Middle frontal gyrus (tissue), 1 donor: ENCODE results near the gene OR14I1.

Experiments used
- DNase-seq: peaks from one replicate; pipeline ENCODE4 v3.0.0-alpha.2; 2015; ENCODE audit warnings: low spot score; ENCODE audit errors: extremely low spot score

Gene OR14I1

GRCh38 chr1:248702714-248703113 lies at the start of gene OR14I1:
OR14I1 (minus strand) TSS chr1:248702766.
- DNase-seq, result no peak

- DNase-seq, result no peak
Observed at GRCh38 chr1:248751635-248752034, 49.1 kb upstream of the OR14I1 start.

GRCh38 chr1:248751142-248751541 lies 48.6 kb upstream of the OR14I1 start:
- no peak for DNase-seq

GRCh38 chr1:248750496-248750895 lies 47.9 kb upstream of the OR14I1 start:
- no peak for DNase-seq

GRCh38 chr1:248748211-248748610 lies 45.6 kb upstream of the OR14I1 start:
- peak; percentile 16 for DNase-seq

- DNase-seq, result no peak
Observed at GRCh38 chr1:248740876-248741275, 38.3 kb upstream of the OR14I1 start.

GRCh38 chr1:248739572-248740205 lies 37.1 kb upstream of the OR14I1 start:
- no peak for DNase-seq

- DNase-seq, result no peak
Observed at GRCh38 chr1:248737457-248737856, 34.9 kb upstream of the OR14I1 start.

GRCh38 chr1:248736977-248737376 lies 34.4 kb upstream of the OR14I1 start:
- DNase-seq, result no peak

GRCh38 chr1:248733566-248733965 lies 31.0 kb upstream of the OR14I1 start:
- no peak for DNase-seq

- no peak for DNase-seq
Observed at GRCh38 chr1:248730507-248731335, 28.2 kb upstream of the OR14I1 start.

GRCh38 chr1:248714248-248714647 lies 11.7 kb upstream of the OR14I1 start:
- DNase-seq, result no peak

- no peak for DNase-seq
Observed at GRCh38 chr1:248710305-248710900, 7.8 kb upstream of the OR14I1 start.

GRCh38 chr1:248704606-248705005 lies 2.0 kb upstream of the OR14I1 start:
- no peak for DNase-seq

- DNase-seq, result no peak
Observed at GRCh38 chr1:248703674-248704073, 1.1 kb upstream of the OR14I1 start.

GRCh38 chr1:248699099-248699498 lies 3.5 kb downstream of the OR14I1 start:
- DNase-seq, result no peak

GRCh38 chr1:248697907-248698306 lies 4.7 kb downstream of the OR14I1 start:
- no peak for DNase-seq

GRCh38 chr1:248696774-248697173 lies 5.8 kb downstream of the OR14I1 start:
- DNase-seq, result no peak

GRCh38 chr1:248696261-248696660 lies 6.3 kb downstream of the OR14I1 start:
- DNase-seq, result no peak

GRCh38 chr1:248695451-248696132 lies 7.0 kb downstream of the OR14I1 start:
- no peak for DNase-seq

- no peak for DNase-seq
Observed at GRCh38 chr1:248691567-248692155, 10.9 kb downstream of the OR14I1 start.
